GM10266 (cell line): Measurements from ENCODE around the gene RALGPS1.

ENCODE experiments used
- DNase-seq: peaks from one replicate; pipeline ENCODE4 v3.0.0; 2012; ENCODE audit errors: extremely low spot score
- CTCF ChIP-seq: IDR thresholded peaks from 2 replicates; pipeline ENCODE4 v1.5.1; 2012; ENCODE audit warnings: mild to moderate bottlenecking, low read depth; ENCODE audit not compliant: control insufficient read depth, insufficient read depth; ENCODE audit errors: missing control alignments

Gene RALGPS1

GRCh38 chr9:127132921-127133647 is 218.5 kb downstream of the RALGPS1 start:
- DNase-seq = no peak
- no peak for TF ChIP-seq CTCF

- DNase-seq = no peak
- no peak for TF ChIP-seq CTCF
Measured at GRCh38 chr9:127133739-127134167, 219.2 kb downstream of the RALGPS1 start.

GRCh38 chr9:127135056-127135745 is 220.6 kb downstream of the RALGPS1 start:
- no peak for TF ChIP-seq CTCF
- DNase-seq = no peak

GRCh38 chr9:127136081-127136879 is 221.7 kb downstream of the RALGPS1 start:
- no peak for DNase-seq
- TF ChIP-seq CTCF = no peak

- TF ChIP-seq CTCF = no peak
- DNase-seq = no peak
Measured at GRCh38 chr9:127136880-127137639, 222.5 kb downstream of the RALGPS1 start.

- DNase-seq = no peak
- TF ChIP-seq CTCF = no peak
Measured at GRCh38 chr9:127137640-127138360, 223.2 kb downstream of the RALGPS1 start.
